GM23338 (cell line): ENCODE measurements around the gene PM20D1. TPM values are rescaled to one million over a fixed set of nuclear protein-coding genes. Genes with fewer than 3 reads are reported as not detected.

ENCODE experiments used
- CREB1 ChIP-seq: fragments of 250-450 bp; sonication (Bioruptor Pico); IDR thresholded peaks from 2 replicates; pipeline ENCODE4 v1.5.0; 2020; ENCODE audit warnings: low read depth, mild to moderate bottlenecking, moderate library complexity
- EZH2 ChIP-seq: fragments of 200-600 bp; sonication (generic); IDR thresholded peaks from one replicate; pipeline ENCODE4 v1.8.0; 2017; ENCODE audit warnings: antibody characterized with exemption, mild to moderate bottlenecking, low read depth; ENCODE audit not compliant: unreplicated experiment
- JUNB ChIP-seq: IDR thresholded peaks from one replicate; pipeline ENCODE4 v1.6.1; 2016; ENCODE audit warnings: antibody characterized with exemption; ENCODE audit not compliant: unreplicated experiment
- POLR2AphosphoS5 ChIP-seq: IDR thresholded peaks from 2 replicates; pipeline ENCODE4 v1.6.1; 2016; ENCODE audit warnings: antibody characterized with exemption, low read depth
- REST ChIP-seq: IDR thresholded peaks from one replicate; pipeline ENCODE4 v1.6.1; 2018; ENCODE audit warnings: antibody characterized with exemption; ENCODE audit not compliant: unreplicated experiment
- STAT1 ChIP-seq: IDR thresholded peaks from one replicate; pipeline ENCODE4 v1.6.1; 2016; ENCODE audit warnings: antibody characterized with exemption; ENCODE audit not compliant: unreplicated experiment
- ZNF462 ChIP-seq: fragments of 250-450 bp; sonication (Bioruptor Pico); IDR thresholded peaks from 2 replicates; pipeline ENCODE4 v1.5.0; 2020; ENCODE audit warnings: mild to moderate bottlenecking, moderate library complexity
- polyA plus RNA-seq: library from polyadenylated mRNA; unstranded; fragments of >200 nt; fragmentation: Nextera tagmentation; extraction: Ambion mirVana; gene quantifications from 2 replicates; pipeline ENCODE4 v1.2.1, GENCODE V29; 2016
- total RNA-seq: library from RNA; depleted of rRNA; stranded (reverse); fragments of >200 nt; shearing (Covaris generic); gene quantifications from 2 replicates; pipeline ENCODE4 v1.2.3, GENCODE V29; 2014

The PM20D1 gene
- total and polyA plus RNA-seq, 2 experiments from 2014 or later, result 0.10 TPM; not detected in 1

GRCh38 chr1:205797168-205797567, 52.8 kb downstream of the PM20D1 start (continued):
- TF ChIP-seq ZNF462 (no peak), STAT1 (no peak), REST (no peak), EZH2 (no peak), JUNB (no peak), POLR2AphosphoS5 (no peak), CREB1 (CRISPR knock-in tag) (no peak)
